CD4-positive, alpha-beta T cell treated with Interleukin-6 at 100 ng/mL for 8 hours (primary cell): ENCODE data around the gene FADS3.

Source experiments
- DNase-seq: peaks from one replicate; pipeline ENCODE4 v3.0.0-alpha.2; 2020; ENCODE audit warnings: mixed read lengths, low spot score

Gene FADS3

DNA sequence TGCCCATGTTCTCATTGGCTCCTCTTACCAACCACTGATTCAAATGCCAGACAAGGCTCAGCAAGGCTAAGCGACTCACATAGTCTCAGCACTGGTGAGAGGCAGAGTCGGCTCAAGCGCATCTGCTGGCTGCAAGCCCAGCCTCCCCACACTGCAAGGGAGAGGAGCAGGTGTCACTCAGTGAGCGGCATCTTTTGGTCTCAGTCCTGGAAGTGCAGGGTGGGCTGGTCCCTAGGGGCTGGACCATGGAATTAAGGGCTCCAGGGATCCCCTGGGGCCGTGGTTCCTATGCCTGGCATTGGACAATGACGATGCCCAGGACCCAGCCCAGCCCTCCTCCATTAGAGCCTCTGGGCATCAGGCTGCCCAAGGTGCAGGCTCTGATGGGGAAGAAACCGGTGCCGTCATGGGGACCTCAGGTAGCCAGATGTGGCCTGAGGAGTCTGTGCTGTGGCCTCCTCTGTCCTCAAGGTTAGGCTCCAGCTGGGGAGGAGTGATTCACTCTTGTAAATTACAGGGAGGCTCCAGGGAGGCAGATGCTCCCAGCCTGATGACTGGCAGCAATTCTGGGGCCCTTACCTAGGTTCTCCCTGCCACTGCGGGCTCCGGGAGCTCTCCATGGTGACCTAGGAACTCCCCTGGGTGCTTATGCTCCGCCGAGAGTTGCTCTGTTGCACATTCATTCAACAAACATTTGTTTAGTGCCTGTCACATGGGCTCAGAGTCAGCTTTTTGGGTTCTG, 35.2 kb downstream of the FADS3 start:
- no peak for DNase-seq

DNA sequence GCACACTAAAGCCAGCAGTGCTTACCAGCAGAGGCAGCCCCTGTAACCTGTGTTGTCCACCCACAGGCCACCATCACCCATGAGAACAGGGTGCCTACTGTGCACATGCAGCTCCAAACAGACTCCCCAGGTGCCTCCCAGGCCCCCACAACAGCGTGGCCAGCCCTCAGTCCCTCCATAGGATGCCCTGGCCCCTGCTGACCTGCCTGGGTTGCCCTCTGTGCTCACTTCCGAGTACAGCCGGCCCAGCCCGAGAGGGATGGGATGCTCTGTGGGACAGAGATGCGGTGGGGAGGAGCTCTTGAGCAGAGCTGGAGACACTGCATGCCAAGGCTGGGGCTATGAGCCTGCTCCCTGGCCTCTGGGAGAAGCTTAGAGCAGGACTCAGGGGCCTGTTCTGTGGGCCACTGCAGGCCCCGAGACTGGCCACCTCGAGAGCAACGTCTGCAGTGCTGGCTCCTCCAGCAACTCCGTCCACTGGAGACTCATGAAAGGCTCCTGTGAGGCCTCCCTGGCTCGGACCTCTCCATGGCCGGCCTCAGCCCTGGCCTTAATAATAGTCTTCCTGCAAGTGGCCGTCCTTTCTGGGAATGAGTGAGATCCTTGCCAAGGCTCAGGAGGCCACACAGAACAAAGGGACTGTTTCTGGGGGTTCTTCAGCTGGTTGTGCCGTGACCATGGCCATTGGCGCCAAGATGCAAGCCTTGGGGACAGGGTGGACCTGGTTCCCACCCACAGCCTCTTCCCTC, 36.2 kb downstream of the FADS3 start:
- no peak for DNase-seq

DNA sequence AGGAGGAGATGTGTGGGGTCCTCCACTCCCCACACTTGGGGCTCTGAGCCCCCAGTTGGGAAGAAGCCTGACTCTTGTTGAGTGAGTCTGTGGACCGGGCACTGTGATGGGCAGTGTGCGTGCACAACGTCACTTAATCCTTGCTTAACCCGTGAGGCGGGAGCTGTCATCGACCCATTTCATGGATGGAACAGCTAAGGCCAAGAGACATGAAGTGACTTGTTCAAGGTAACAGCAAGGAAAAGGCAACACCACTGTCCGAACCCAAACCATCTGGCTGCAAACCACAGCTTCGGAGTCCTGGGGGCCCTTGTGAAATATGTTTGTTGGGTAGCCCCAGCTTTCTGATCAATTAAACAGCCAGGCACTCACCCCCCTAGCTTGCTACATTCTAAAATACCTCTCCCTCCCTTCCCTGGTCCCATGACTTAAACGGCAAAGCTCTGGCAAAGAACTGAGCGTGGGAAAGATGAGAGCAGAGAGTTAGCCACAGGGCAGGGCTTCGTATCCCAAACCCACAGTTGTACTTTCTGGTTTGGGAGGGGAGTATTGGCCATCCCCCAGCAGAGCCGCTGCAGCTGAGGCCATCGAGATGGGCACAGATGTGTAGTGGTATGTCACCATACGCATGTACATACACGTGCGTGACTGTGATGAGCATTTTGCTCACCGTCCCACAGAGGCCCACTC, 37.0 kb downstream of the FADS3 start:
- no peak for DNase-seq

DNA sequence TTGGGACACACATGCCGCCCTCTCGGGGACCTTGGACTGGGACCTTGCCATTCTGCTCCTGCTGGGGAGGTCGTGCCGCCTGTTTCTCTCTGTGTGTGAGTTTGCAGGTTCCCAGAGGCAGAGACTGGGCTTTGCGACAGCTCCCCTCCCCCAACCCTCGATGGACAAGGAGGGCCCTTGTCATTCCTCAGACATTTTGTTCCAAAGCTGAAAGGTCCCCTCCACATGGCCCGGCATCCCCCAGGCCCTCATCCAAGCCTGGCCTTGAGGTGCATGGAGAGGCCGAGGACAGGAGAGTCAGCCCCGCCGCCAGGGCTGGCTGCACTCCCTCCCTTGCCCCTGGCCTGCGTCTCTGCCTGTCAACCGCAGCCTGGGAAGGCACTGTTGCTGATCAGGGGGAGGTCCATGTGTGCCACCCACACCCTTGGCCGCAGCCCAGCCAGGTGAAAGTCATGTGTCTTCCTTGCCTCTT, 37.6 kb downstream of the FADS3 start:
- no peak for DNase-seq

DNA sequence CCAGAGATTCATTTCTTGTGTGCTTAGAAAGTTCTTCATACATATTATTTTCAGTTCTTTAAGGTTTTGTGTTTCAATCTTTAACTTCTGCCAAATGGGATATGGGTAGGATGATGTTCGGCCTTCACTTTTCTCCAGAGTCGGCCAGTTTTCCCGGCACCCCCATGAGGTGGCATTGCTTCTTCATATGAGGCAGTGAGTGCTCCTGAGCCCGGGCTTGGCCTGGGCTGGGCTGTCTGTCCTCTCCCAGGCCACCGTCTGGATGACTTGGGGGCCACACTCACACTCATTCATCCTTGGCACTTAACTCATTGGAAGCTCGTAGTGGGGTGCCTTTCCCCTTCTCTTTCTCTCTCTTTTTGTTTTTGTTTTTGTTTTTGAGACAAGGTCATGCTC, 39.4 kb downstream of the FADS3 start:
- DNase-seq: no peak

DNA sequence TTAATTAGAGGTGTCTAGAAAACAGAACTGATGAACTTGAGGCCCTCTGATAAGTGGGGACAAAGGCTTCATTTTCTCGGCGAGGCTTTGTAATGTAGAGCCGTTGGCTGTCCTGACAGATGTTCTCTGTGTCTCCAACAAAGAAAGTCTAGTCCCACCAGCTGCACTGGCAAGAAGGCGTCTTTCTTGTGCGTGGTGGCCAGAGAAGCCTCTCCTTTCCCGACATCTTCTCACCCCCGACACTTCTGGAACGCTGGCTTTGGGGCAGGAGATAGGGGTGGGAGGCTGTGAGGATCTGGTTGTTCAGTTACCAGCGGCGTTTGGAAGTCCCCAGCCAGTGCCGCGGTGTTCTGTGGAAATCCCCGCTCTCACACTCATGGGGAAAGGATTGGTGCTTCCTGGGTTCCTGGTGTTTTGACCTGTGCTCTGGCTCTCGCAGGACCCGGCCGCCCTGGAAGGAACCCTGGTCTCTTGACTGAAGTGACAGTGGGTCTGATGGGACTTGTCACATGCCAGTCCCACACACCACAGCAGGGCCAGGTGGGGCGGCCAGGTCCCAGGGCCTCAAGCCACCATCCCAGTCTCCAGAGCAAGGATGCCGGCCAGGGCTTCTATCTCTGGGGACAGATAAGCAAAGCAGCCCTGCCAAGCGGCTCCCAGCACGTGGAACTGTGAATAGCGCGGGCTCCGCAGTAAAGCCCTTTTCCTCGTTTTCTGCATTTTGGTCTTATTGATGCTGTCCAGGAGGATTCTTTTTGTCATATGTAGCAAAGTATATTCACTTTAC, 40.0 kb downstream of the FADS3 start:
- DNase-seq: no peak

DNA sequence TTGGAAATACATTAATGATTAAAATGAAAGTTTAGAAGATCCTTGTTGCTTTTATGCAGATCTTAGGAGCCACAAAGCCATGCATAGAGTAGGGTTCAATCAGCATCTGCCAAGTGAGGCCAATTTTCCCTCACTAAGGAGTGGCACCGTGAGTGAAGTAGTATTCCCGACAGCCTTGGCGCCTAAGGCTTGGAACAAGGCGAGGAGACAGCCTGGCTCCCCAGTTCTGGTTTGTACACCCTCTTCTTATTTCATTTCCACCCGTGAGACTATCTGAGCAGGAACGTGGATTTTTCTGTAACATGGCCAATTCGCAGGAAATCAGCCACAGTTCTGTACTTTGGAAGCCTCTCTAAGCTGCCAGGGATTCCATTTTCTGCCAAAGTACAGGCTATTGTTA, 40.7 kb downstream of the FADS3 start:
- no peak for DNase-seq

DNA sequence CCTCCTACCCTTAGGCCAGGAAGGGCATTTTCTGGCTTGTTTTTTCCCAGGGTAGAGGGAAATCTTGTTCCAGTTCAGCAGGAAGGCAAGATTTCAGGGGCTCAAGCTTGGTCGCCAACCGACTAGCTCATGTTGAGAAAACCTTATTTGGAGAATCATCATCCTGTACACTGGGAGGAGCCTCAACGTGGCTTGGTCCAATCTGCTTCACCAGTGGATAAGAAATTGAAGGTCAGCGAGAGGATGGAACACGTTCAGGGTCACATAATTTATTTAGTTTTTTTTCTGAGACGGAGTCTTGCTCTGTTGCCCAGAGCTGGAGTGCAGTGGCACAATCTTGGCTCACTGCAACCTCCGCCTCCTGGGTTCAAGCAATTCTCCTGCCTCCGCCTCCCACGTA, 42.7 kb downstream of the FADS3 start:
- no peak for DNase-seq

DNA sequence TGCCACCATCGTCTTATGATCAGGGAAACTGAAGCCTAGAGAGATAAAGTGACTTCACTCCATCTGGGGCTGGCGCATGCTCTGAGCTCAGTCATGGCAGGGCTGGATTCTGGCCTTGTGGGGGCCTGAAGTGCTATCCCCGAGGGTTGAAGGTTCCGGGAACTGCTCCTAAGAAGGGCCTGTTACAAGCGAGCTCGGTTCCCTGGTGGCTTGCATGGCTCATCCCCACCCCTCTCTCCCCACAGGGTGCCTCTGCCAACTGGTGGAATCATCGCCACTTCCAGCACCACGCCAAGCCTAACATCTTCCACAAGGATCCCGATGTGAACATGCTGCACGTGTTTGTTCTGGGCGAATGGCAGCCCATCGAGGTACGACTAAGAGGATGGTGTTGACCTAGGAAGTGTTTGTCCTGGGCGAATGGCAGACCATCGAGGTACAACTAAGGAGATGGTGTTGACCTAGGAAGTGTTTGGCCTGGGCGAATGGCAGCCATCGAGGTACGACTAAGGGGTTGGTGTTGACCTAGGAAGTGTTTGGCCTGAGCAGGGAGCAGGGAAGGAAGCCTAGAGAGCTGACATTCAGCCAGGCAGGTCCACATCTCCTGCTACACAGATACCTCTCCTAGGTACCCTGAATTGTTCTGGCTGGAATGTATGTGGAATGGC, 43.3 kb downstream of the FADS3 start:
- DNase-seq: no peak

DNA sequence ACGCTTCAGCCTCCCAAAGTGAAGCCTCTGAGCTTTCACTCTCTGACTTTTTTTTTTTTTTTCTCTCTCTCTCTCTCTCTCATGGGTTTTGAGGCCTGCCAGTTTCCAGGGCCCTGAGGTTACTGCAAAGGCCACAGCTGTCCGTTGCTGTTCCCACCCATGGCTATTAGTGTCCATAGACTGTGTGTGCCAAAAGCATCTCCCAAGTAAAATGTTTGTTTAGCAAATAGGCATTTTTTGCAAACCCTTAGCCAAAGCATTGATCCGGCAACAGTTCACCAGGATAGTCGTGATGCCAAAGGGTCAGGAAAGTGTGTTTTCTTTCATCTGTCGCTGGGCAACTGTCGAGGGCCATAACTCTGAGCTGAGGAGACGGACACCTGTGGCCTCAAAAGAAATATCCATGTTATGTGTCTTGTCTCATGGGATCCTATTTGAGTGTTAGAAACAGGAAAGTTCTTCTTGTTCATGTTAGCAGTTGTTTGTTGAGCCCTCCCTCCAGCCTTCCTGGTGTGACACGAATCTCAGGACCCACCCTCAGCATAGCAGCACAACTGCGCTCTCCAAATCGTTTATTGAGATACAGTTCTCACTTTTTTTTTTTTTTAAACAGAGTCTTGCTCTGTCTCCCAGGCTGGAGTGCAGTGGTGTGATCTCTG, 44.9 kb downstream of the FADS3 start:
- DNase-seq: no peak

DNA sequence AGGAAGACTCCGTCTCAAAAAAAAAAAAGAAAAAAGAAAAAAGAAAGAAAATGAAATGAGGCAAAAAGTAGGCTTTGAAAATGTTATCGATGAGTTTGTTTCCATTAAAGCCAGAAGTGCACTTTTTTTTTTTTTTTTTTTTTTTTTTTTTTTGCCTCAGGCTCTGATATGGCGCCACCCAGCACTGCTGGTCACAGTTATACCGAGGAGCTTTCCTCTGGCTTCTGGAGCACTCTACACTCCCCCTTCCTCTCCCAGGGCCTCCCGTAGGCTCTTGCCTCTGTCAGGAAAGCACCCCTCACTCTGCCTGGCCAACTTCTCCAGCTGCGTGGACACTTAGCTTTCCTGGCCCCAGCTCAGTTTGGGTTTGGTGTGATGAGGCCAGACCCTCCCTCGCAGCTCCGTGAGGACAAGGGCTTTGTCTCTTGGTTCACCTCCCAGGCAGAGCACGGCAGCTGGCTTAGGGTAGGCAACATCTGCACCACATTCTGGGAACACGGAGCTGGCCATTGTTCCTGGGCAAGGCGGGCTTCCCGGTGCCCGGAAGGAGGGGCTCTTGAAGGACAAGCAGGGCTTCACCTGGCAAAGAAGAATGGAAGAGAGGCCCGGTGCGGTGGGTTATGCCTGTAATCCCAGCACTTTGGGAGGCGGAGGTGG, 46.3 kb downstream of the FADS3 start:
- no peak for DNase-seq

DNA sequence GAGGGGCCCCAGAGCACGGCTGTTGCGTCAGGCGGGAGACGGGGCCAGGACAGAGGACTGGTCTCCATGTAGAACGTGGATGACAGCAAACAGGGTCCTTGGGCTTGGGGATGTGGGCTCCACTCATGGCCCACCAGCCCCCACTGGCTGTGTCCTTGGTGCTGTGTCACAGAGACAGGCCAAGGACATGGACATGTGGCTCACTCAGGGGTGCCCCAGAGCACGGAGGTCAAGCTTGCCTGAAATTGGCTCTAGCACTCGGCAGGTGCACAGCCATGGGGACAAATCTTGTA, 48.9 kb downstream of the FADS3 start:
- DNase-seq: no peak

DNA sequence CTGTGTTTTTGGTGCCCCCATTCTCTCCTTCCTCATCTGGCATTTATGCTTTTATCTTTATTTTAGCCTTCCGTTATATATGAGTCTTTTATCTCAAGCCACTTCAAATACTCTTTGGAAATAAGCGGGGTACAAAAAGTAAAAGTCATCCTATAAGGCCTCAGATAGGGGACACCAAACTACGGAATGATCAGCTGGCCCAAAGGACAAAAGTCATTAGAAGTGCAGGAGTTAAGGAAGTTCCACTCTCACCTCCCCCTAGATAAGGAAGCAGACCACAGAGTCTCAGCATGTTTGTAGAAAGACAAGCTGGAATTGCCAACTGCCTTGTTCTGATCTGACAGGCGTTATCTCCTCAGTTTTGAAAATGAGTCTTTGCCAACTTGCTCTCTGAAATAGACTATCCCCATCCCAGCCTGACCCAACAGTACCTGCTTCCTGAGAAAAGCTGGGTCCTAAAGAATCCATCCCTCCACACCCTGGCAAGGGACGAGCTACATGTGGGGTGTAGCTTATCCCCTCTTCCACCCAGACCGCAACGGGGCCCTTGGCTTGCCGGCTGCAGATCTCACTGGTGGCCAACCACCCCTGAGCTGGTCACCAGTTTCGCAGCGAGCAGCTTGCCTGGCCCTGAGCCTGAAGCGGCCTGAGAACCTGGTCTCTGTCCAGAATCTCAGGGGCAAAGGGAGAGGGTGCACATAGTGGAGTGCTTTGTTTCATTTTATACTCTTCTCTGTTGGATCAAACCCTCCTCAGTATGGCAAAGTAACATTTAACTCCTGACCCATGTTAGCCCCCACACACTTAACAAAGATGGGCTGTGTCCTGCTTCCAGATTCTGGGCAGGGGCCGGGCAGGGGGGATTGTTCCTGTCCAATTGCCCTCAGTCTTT, 49.5 kb downstream of the FADS3 start:
- DNase-seq: no peak

DNA sequence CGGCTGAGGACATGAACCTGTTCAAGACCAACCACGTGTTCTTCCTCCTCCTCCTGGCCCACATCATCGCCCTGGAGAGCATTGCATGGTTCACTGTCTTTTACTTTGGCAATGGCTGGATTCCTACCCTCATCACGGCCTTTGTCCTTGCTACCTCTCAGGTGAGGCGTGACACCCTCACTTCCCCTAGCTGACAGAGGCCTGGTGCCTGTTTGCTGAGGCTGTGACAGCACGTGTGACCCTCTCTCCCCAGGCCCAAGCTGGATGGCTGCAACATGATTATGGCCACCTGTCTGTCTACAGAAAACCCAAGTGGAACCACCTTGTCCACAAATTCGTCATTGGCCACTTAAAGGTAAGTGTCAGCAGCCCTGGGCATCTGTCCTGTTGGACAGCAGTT, 51.0 kb downstream of the FADS3 start:
- DNase-seq: no peak

DNA sequence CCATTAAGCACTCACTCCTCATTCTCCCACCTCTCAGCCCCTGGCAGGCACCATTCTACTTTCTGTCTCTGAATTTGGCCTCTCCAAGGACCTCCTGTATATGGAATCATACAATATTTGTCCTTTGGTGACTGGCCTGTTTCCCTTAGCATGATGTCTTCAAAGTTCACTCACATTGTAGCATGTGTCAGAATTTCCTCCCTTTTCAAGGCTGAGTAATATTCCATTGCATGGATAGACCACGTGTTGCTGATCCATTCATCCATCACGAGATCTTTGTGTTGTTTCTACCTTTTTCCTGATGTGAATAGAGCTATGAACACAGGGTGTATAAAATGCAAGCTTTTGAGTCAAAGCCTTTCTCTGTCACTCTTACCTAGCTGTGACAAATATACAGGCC, 51.6 kb downstream of the FADS3 start:
- no peak for DNase-seq

DNA sequence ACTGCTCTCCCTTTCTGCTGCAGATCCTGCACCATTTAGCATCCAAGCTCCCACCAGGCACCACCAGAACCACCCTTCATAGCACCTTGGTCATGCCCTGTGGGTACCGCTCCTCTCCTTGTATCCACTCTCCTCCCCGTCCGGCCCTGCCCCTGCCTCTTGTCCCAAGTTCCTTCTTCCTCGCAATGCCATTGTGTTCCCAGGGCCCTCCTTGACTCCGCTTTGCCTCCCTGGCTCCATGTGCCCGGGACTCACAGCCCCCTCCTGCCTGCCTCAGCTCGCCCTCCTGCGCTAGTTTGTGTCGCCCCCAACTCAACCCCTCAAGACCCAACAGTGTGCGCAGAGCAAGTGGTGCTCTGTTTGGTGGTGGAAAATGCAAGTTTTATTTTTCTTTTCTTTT, 52.4 kb downstream of the FADS3 start:
- no peak for DNase-seq

DNA sequence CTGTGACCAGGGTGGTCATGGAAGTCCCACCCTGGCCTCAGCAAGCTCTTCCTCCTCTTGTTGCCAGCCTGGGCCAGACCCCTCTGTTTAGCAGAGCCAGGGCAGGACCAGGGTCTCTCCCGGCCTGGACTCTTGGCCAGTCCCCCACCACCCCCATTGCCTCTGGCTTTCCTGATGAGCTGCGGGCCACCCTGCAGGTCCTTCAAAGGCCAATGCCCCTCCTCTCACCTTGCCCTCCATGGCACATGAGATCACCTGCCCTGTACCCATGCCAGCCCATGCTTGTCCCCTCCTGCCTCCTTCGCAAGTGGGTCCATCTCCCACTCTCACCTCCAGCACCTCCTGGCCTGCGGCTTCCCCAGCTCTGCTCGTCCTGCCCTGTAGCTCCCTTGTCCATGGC, 52.8 kb downstream of the FADS3 start:
- DNase-seq: no peak

DNA sequence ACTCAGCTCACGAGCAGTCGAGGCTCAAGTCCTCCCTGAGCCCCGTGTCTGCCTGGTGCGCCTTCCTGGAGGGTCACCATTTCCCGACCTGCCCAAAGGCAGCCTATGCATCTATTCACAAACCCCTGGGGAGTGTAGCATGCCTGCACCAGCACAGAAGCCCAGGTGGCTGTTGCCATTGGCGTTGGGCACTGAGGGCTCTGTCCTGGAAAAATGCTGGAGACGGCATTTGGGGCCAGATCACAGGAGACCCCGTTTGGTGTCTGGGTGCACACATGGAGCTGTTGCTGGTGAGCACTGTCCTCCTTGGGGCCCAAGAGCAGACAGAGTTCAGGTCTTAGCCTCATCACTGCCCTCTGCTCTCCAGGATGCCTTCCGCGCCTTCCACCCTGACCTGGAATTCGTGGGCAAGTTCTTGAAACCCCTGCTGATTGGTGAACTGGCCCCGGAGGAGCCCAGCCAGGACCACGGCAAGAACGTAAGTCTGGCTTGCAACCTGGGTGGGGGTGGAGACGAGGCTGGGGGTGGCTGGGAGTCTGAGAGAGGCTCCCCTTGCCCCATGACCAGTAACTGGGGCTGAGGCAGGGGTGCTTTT, 53.8 kb downstream of the FADS3 start:
- DNase-seq: no peak

DNA sequence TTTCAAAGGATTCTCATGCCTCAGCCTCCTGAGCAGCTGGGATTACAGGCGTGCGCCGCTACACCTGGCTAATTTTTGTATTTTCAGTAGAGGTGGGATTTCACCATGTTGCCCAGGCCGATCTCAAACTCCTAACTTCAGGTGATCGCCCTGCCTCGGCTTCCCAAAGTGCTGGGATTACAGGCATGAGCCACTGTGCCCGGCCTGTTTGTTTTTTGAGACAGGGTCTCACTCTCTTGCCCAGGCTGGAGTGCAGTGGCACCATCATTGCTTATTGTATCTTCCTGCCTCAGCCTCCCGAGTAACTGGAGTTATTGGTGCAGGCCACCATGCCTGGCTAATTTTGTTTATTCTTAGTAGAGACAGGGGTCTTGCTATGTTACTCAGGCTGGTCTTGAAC, 55.2 kb downstream of the FADS3 start:
- no peak for DNase-seq
